Liver (tissue), 3 donors: ENCODE results near the gene PHOX2A.

Experiments used
- FOXA1 ChIP-seq: IDR thresholded peaks from 2 replicates; pipeline ENCODE4 v1.6.1; 2016; ENCODE audit warnings: antibody characterized with exemption
- GABPA ChIP-seq, 2 donors: IDR thresholded peaks in 1 of 2; conservative IDR thresholded peaks in 1 of 2; 2 replicates each; pipeline ENCODE4 v1.6.1; 2016; ENCODE audit warnings: antibody characterized with exemption in 2 of 2, mild to moderate bottlenecking in 1 of 2, moderate library complexity in 1 of 2
- HNF4A ChIP-seq, 2 donors: conservative IDR thresholded peaks; 2 replicates each; pipeline ENCODE4 v1.6.1; 2016; ENCODE audit warnings: antibody characterized with exemption in 2 of 2, mild to moderate bottlenecking in 2 of 2
- JUND ChIP-seq, 2 donors: IDR thresholded peaks; 2 replicates each; pipeline ENCODE4 v1.6.1; 2016; ENCODE audit warnings: antibody characterized with exemption in 2 of 2
- RAD21 ChIP-seq, 2 donors: IDR thresholded peaks; 2 replicates each; pipeline ENCODE4 v1.6.1; 2016; ENCODE audit warnings: antibody characterized with exemption in 2 of 2, mild to moderate bottlenecking in 2 of 2
- RXRA ChIP-seq, 2 donors: IDR thresholded peaks; 2 replicates each; pipeline ENCODE4 v1.6.1; 2017 to 2018; ENCODE audit warnings: antibody characterized with exemption in 2 of 2, mild to moderate bottlenecking in 1 of 2
- SP1 ChIP-seq: IDR thresholded peaks from 2 replicates; pipeline ENCODE4 v1.6.1; 2018; ENCODE audit warnings: antibody characterized with exemption, mild to moderate bottlenecking
- TAF1 ChIP-seq: conservative IDR thresholded peaks from 2 replicates; pipeline ENCODE4 v1.6.1; 2016; ENCODE audit warnings: antibody characterized with exemption, mild to moderate bottlenecking
- YY1 ChIP-seq: IDR thresholded peaks from 2 replicates; pipeline ENCODE4 v1.6.1; 2016; ENCODE audit warnings: antibody characterized with exemption, mild to moderate bottlenecking
- TF ChIP-seq, protein P1 (sequence below): fragments of 150-350 bp; IDR thresholded peaks from 2 replicates; pipeline ENCODE4 v1.5.1; 2017; ENCODE audit warnings: improper control_type of control experiment, low read depth, low read length; ENCODE audit not compliant: missing input control
- TF ChIP-seq, protein P2 (sequence below): IDR thresholded peaks from 2 replicates; pipeline ENCODE4 v1.6.1; 2016; ENCODE audit warnings: antibody characterized with exemption
- donor health status: healthy.
- donor health status: healthy.

DNA sequence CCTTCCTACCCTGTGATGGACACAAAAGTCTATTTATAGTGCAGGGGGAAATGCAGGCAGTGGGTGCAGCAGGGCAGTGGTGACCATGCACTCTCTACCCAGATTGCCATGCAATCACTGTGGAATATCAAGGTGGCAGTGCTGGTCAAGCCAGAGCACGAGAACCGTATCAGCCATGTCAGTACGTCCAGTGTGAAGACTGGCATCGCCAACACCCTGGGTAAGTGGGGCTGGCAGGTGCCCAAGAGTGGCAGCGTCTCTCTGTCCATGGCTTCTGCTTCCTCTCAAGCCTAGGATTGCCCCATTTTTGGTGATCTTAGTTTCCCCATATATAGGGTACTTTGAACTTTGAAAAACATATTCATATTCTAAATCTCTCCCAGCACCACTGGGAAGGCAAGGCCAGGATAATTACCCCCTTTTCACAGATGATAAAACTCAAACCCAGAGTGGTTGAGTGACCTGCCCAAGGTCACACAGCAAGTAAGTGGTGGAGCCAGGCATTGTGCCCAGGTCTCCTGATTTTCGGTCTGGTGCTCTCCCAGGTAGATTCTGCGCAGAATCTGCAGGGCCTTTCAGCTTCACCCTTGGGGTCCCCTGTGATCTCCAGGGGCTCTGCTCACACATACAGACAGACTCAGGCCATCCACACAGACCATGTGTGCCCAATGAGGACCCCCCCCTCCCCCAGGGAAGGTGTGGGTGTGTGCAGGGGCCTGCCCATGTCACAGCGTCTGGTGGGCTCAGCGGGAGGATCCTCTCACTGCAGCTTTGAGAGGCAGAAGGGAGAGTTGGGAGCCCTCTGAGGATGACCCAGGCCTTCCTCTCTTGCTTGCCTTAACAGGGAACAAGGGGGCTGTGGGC lies 12.3 kb downstream of the PHOX2A start:
- TF ChIP-seq, protein P1, sequence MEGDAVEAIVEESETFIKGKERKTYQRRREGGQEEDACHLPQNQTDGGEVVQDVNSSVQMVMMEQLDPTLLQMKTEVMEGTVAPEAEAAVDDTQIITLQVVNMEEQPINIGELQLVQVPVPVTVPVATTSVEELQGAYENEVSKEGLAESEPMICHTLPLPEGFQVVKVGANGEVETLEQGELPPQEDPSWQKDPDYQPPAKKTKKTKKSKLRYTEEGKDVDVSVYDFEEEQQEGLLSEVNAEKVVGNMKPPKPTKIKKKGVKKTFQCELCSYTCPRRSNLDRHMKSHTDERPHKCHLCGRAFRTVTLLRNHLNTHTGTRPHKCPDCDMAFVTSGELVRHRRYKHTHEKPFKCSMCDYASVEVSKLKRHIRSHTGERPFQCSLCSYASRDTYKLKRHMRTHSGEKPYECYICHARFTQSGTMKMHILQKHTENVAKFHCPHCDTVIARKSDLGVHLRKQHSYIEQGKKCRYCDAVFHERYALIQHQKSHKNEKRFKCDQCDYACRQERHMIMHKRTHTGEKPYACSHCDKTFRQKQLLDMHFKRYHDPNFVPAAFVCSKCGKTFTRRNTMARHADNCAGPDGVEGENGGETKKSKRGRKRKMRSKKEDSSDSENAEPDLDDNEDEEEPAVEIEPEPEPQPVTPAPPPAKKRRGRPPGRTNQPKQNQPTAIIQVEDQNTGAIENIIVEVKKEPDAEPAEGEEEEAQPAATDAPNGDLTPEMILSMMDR: no peak
- TF ChIP-seq, protein P2, sequence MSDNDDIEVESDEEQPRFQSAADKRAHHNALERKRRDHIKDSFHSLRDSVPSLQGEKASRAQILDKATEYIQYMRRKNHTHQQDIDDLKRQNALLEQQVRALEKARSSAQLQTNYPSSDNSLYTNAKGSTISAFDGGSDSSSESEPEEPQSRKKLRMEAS: no peak
- no peak for TF ChIP-seq HNF4A (conservative IDR thresholded peaks at IDR 0.05)
- TF ChIP-seq YY1: no peak
- TF ChIP-seq RXRA (IDR thresholded peaks at IDR 0.05): no peak
- no peak for TF ChIP-seq RAD21 (IDR thresholded peaks at IDR 0.05)
- no peak for TF ChIP-seq GABPA (IDR thresholded peaks at IDR 0.05 in 1 of 2, conservative IDR thresholded peaks at IDR 0.05 in 1 of 2)
- TF ChIP-seq JUND (IDR thresholded peaks at IDR 0.05): no peak
- TF ChIP-seq FOXA1: no peak
- no peak for TF ChIP-seq SP1
- TF ChIP-seq TAF1: no peak
